OCI-LY7 (cell line): ENCODE data around the gene TARDBP.
"Not testable (repeated sequence)": the region's sequence is repeated elsewhere in the genome, so short reads cannot be mapped to it uniquely, and the experiment has no call there.

Experiments
- EZH2phosphoT487 ChIP-seq: fragments of 200-600 bp; sonication (generic); IDR thresholded peaks from 2 replicates; pipeline ENCODE4 v1.6.1; 2018; ENCODE audit warnings: low read depth, borderline replicate concordance, mild to moderate bottlenecking, mixed run types, antibody characterized with exemption, low read length, moderate library complexity, mixed read lengths
- TF ChIP-seq, protein P1 (sequence below): fragments of 200-600 bp; sonication (generic); conservative IDR thresholded peaks from 2 replicates; pipeline ENCODE4 v1.5.1; 2014; ENCODE audit warnings: mild to moderate bottlenecking, antibody characterized with exemption, low read length, moderate library complexity, mixed read lengths

DNA sequence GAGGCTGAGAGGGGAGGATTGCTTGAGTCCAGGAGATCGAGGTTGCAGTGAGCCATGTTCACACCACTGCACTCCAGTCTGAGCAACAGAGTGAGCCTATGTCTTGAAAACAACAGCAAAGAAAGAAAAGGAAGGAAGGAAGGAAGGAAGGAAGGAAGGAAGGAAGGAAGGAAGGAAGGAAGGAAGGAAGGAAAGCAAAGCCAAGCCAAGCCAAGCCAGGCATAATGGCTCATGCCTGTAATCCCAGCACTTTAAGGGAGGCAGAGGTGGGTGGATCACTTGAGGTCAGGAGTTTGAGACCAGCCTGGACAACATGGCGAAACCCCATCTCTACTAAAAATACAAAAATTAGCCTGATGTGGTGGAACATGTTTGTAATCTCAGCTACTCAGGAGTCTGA lies 20.4 kb upstream of the TARDBP start:
- TF ChIP-seq, protein P1, sequence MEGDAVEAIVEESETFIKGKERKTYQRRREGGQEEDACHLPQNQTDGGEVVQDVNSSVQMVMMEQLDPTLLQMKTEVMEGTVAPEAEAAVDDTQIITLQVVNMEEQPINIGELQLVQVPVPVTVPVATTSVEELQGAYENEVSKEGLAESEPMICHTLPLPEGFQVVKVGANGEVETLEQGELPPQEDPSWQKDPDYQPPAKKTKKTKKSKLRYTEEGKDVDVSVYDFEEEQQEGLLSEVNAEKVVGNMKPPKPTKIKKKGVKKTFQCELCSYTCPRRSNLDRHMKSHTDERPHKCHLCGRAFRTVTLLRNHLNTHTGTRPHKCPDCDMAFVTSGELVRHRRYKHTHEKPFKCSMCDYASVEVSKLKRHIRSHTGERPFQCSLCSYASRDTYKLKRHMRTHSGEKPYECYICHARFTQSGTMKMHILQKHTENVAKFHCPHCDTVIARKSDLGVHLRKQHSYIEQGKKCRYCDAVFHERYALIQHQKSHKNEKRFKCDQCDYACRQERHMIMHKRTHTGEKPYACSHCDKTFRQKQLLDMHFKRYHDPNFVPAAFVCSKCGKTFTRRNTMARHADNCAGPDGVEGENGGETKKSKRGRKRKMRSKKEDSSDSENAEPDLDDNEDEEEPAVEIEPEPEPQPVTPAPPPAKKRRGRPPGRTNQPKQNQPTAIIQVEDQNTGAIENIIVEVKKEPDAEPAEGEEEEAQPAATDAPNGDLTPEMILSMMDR = not testable (repeated sequence)
- TF ChIP-seq EZH2phosphoT487 = not testable (repeated sequence)
